Thyroid gland (tissue), 4 donors: ENCODE measurements around the gene CD300E.

Experiments
- POLR2A ChIP-seq, 2 donors: fragments of 450-650 bp; IDR thresholded peaks; one replicate each; pipeline ENCODE4 v1.6.1; 2017; ENCODE audit warnings: antibody characterized with exemption in 2 of 2, mild to moderate bottlenecking in 2 of 2, moderate library complexity in 1 of 2
- TF ChIP-seq, protein P1 (sequence below), 6 experiments: fragments of 200-600 bp in 3 of 6; fragments of 450-650 bp in 3 of 6; sonication (generic) in 3 of 6; IDR thresholded peaks; one replicate each; pipeline ENCODE4 v1.5.1; 2016 to 2019; ENCODE audit warnings: antibody characterized with exemption in 6 of 6, mild to moderate bottlenecking in 2 of 6, inconsistent platforms in 1 of 6, moderate library complexity in 1 of 6

DNA sequence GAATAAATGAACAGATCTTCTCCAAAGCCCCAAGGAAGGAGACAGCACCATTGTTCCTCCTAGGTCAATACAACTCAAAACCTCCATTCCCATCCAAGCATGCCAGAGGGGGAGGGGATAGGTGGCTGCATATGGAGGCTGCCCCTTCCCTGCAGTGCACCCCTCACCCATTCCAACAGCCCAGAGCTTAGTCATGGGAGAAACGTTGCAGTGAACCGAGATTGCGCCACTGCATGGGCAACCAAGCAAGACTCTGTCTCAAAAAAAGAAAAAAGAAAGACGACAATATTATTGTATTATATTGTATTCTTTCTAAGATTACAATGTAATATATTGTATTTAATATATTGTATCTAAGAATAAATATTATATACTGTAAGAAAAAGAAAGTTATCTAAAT, 36.4 kb upstream of the CD300E start:
- TF ChIP-seq POLR2A (IDR thresholded peaks at IDR 0.05), result no peak
- TF ChIP-seq, protein P1, sequence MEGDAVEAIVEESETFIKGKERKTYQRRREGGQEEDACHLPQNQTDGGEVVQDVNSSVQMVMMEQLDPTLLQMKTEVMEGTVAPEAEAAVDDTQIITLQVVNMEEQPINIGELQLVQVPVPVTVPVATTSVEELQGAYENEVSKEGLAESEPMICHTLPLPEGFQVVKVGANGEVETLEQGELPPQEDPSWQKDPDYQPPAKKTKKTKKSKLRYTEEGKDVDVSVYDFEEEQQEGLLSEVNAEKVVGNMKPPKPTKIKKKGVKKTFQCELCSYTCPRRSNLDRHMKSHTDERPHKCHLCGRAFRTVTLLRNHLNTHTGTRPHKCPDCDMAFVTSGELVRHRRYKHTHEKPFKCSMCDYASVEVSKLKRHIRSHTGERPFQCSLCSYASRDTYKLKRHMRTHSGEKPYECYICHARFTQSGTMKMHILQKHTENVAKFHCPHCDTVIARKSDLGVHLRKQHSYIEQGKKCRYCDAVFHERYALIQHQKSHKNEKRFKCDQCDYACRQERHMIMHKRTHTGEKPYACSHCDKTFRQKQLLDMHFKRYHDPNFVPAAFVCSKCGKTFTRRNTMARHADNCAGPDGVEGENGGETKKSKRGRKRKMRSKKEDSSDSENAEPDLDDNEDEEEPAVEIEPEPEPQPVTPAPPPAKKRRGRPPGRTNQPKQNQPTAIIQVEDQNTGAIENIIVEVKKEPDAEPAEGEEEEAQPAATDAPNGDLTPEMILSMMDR (IDR thresholded peaks at IDR 0.05), result no peak
